ENCODE data around the gene GMDS.
A peak's percentile ranks its signal among the peaks of the same experiment; 100 is the strongest.
"Not testable (repeated sequence)": the region's sequence is repeated elsewhere in the genome, so short reads cannot be mapped to it uniquely, and the experiment has no call there.

GMDS gene

DNA sequence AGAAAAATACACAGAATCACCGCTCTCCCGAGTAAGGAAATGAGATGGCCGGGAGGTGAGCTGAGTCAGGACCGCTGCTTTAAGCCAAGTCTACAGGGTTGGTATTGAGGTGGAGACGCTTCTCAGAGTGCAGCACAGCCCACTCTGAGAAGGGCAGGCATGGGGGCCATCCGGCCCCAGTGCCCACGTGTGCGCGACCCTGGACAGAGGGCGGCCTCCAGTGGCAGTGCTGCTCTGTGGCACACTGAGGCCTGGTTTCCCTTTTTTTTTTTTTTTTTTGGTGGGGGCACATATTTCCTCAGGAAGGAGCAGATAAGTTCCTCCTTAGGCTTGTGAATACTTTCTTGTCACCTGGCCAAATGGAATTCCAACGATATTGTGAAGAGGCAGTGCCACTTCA is 546.9 kb downstream of the GMDS start:
- no peak for DNase-seq

DNA sequence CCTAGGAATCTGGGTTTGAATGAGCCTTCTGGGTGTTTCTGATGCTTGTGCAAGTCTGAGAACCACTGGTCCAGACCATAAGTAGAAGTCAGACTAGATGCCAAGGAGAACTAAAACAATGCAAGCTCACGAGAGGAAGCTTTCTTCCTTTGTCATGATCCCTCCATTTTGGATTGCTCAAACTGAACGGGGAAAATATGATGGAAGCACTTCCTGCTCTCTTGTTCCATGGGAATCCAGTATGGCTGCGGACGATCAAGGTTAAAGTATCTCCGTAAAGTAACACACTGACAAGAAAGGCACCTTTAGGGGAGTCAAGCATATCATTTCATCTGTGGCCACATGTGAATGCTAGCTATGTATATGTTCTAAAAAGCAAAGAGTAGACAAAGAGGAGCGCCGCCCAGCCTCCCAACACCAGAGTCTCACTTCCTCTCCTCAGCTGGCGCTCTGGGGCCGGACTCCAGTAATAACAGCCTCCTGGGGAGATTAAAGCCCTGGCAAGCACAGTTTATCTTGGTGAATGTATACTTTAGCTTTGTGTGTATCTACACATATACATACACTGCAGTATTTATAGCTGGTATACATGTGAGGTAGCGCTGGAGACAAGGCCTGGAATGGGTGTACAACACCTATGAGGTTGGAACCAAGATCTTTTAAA is 547.6 kb downstream of the GMDS start:
- DNase-seq, result no peak

DNA sequence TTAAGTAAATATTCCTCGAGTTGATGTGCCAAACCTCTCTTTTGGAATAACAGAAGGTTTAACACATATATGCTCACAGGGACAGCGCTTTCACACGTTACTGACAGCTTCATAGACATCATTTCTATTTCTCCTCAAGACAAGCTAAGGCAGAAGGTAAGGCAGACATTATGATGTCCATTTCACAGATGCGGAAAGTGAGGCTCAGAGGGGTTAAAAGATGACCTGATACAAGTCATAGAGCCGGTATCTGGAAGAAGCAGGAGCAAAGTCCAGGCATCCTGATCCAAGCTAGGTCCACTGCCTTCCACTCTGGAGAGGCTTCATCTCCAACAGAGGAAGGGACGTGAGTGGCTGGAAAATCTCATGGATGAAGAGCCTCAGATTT is 548.9 kb downstream of the GMDS start:
- no peak for DNase-seq

DNA sequence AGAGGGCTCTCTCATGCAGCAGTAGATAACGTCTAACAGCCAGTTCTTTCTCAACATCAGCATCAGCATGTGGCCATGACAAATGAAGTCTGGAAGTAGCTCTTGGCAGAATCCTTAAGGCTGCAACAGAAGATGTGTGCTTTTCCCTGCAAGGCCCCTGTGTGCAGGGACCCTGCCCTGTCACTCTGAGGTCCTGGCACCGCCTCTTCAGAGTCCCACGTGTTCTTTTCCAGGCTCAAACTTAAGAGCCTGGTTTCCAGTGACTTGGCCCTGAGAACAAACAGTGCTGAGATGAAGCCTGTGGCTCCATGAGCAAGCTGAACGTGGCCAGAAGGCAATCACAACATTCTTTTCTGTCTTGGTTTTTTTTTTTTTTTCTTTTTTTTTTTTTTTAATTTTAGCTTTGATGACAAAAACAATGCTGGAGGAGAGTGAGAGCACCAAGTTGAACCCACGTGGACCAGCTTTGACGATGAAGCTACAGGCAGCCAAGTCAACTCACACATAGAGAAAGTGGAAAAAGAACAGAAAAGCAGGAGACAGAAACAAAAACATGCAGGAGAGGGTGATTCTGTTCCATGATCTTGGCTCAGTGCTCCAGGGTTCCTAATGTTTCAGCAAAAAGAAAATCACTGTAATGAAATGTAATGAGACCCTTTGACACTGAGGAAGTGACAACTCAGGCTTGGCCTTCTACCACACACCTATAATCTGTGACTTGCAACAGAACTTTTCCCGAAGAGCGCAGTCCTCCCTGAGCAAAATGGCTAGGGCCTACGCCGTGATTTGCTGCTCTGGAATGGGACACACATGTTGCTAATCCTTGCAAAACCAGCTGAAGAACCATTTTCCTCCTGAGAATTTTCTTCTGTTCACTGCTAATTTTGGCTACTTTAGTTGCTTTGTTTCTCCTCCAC is 549.6 kb downstream of the GMDS start:
- no peak for DNase-seq

DNA sequence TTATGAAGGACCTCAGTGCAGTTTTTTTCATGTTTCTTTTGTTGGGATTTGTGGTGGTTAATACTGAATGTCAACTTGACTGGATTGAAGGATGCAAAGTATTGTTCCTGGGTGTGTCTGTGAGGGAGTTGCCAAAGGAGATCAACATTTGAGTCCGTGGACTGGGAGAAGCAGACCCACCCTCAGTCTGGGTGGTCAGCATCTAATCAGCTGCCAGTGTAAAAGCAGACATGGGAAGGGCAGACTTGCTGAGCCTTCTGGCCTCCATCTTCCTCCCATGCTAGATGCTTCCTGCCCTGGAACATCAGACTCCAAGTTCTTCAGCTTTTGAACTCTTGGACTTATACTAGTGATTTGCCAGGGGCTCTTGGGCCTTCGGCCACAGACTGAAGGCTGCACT is 553.6 kb downstream of the GMDS start:
- DNase-seq, result not testable (repeated sequence)

DNA sequence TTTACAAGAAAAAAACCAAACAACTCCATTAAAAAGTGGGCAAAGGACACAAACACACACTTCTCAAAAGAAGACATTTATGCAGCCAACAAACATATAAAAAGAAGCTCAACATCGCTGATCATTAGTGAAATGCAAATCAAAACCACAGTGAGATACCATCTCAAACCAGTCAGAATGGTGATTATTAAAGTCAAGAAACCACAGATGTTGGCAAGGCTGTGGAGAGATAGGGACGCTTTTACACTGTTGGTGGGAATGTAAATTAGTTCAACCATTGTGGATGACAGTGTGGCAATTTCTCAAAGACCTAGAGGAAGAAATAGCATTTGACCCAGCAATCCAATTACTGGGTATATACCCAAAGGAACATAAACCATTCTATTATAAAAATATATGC is 554.7 kb downstream of the GMDS start:
- DNase-seq, result not testable (repeated sequence)

DNA sequence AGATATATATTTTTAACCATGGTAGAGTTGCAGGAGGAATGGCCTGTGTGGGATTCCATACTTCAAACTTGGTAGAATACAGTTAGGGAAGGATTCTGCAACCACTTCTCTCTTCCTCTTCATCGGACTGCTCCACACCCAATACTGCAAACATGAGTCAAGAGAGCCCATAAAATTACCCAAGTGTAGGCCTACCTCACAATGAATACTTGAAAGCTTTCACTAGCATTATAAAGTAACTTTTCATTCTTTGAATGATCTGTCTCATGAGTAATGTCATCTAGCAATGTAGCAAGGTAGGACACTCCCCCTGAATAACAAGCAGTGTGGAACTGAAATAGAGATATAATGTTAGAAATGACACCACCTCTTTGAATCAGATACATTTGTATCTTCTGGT is 556.3 kb downstream of the GMDS start:
- DNase-seq, result no peak

DNA sequence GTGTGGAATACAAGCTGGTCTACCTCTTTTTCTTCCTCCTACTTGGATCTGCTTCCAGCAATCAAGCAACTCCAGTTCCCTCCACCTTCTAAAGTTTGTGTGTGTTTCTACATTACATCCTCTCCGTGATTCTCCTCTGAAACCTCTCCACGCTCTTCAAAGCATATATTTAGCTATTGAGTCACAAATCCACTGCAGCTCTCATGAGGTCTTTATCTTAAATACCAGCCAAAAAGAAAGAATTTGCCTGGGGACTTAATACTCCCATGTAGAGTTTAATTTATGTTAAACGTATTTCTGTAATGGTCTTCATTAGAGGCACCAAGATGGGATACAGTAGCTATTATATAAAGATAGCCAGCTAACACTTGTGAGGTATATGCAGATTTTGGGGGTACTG is 557.0 kb downstream of the GMDS start:
- no peak for DNase-seq

DNA sequence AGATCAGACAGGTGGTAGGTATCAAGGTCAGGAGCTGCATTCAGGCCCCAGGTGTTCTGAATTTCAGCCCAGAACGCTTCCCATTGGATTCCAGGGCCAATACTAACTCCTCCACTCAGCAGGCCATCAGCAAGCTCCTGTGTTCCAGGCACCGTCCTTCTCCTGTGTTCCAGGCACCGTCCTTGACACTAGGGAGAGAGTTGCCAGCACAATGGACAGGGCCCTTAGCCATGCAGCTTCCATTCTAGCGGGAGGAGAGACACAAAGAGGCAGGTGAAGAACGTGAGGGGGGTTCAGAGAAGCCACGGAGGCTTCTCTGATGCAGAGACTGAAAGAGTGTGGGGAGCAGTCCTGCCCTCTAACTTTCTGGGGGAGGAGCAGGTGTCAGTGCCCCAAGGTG is 558.0 kb downstream of the GMDS start:
- no peak for DNase-seq

DNA sequence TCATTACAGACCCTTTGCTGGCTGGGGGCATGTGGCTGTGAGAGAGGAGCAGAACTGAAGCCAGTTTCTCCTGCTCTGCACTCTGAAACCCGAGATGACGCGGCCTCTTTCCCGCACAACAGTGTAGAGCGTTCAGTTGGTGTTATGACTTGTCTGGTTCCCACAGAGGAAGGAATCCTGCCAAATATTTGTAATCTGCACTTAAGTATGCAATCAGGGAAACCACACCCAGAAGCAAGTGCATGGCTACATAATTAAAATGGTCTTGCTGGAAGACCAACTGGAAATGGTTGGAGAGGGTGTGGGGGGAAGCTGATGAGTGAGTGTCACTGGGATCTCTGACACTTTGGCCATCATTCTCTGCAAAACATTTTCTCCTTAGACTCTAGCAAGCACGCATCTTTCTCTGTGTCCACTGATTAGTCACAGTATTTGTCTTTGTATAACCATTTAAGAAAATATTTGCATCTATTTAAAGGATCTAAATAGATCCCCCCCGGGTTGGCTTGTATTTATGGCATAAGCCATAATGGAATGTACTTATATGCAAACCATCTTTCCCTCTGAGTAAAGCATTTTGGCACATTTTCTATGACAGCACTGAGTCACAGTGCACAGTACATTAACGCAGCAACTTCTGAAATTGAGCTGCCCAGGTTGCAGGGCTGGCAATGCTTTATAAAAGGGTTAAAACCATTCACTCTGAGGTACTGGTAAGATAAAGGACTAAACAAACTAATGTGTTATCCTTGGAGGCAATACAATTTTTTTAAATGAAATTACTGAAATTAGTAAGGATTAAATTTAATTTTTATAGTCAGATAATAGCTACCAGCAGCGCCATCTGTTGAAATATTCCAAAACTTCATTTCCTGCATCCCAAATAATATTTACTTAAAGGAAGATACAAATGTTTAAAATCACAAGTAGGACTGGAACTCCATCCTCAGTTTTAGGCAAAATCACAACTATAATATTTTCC is 559.0 kb downstream of the GMDS start:
- DNase-seq, result peak; percentile 69

DNA sequence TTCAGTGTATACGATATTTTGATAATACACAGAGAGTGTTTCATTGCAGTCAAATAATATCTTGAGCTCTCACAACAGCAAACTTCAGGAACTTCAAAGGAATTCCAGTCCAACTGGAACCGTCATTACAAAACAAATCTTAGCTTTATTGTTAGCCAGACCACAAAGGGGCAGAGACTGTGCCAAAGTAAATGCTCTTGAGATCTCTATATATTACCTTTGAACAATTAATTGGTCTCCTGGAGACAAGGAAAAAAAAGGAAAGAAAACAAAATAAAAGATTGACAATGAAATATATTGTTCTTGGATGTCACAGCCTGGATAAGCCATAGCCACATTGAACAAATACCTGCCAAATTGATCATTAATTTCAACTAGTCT is 565.7 kb downstream of the GMDS start:
- DNase-seq, result no peak

DNA sequence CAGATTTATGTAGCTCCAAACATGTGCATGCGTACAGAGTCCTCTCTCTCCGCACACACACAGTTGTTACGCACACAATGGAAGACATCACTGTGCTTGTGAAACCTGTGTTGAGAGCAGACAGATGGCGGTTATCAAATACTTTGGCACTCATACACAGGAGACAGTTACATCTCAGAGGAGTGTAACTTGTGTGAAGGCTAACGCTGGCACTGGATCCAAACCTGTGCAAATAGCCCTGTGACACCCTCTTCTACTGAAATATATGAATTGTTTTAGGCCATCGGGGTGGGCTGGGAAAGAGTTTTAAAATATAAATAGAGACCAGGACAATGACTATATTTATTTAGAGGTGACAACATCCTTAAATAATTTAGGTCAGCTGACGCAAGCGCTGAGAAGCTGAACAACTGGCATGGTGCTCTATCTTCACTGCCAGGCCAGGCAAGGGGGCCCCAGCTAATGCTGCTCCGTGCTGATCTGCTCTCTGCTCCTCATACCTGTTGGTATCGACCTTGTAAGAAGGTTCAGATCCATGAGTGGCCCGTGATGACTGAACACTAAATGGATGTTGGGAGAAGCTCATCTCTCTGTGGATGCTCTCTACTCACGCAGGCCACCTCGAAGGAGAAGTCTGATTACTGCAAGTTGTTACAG is 566.2 kb downstream of the GMDS start:
- no peak for DNase-seq

DNA sequence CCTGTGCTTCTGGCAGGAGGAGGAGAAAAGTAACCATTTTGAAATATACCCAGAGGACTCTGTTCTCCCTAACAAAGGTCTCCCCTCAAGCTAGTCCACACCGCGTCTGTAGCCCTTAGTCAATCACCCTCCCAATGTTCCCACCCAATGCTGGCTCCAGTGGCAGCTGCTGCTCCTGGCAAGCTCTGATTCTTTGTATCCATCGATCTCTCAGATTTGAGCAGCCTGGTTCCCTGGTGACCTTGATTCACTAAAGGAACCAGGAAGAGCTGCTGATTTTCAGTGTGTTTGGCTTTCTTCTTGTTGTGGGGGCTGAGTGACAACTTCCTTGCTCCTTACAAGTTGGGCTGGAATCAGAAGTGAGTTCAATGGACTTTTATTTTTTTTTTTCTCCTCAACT is 567.2 kb downstream of the GMDS start:
- no peak for DNase-seq

DNA sequence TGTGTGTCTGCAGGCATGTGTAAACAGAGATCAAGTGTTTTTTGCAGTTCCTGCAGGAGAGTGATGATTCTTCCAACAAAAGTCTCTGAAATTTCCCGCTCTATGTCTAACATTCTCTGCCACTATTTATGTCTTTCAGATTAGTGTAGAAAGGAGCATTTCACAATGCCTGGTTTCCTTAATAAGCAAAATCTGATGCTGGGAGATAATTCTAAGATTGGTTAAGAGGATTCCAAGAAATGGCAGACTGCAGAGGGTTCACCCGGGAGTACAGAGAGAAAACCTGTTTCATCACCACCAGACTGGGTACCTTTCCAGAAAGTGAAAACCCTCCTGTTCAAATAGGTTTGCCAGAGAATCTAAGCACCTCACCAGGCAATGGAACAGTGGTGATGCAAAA is 573.0 kb downstream of the GMDS start:
- DNase-seq, result no peak

DNA sequence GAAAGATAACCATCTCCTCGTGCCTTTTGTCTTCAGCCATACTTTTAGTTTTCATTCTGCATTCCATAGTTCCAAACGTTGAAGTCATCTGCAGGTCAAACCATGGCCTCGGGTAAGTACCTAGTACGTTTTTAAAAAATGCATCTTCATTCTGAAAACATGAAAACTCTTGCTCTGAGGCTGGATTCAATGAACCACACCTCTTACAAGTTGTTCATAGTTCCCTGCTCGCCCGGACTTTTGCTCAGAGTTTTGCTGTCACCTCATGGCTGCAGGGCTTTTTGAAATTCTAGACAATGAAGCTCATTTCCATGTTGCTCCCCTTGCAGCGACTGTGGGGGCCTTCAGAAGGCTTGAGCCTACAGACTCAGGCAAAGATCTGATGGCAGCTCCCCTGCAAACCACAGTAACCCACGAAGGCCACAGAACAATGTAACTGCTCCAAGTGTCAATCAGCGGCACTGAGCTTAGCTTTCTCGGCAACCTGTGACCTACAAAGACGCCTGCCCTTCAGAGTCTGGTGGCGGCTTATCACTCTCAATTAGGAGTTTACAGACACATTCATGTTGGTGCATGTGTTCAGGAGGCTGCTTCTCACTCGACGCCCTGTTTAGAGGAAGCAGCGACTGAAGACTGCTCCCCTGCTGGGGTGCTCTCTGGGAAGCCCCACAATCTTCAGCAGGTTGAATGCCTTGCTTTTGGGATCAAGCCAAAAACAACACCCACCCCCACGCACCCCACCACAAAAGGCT is 574.5 kb downstream of the GMDS start:
- DNase-seq, result no peak

DNA sequence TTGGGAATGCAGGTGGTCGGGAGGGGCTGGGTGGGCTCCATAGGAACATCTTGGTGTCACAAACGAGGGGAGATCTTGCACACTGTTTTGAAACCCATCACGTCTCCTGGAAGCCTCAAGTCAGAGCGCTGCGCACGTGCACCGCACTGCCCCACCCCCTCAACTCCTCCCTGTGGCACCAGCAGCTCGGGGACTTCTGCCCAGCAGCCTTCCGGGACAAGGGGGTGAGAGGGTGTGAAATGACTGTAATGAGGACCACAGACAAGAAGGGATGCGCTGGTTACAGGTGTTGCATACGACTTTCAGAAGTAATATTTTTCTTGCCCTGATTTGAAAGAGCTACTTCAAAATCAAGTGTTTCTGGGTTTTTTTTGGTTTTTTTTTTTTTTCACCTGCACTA is 575.4 kb downstream of the GMDS start:
- no peak for DNase-seq

DNA sequence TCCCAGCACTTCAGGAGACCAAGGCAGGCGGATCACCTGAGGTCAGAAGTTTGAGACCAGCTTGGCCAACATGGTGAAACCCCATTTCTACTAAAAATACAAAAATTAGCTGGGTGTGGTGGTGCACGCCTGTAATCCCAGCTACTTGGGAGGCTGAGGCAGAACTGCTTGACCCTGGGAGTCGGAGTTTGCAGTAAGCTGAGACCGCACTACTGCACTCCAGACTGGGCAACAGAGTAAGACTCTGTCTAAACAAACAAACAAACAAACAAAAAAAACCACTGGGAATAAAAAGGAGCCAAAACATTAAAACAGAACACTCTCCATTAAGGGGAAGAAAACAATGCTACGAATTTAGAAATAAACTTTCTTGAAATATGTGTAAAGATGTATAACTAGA is 576.9 kb downstream of the GMDS start:
- DNase-seq, result not testable (repeated sequence)

DNA sequence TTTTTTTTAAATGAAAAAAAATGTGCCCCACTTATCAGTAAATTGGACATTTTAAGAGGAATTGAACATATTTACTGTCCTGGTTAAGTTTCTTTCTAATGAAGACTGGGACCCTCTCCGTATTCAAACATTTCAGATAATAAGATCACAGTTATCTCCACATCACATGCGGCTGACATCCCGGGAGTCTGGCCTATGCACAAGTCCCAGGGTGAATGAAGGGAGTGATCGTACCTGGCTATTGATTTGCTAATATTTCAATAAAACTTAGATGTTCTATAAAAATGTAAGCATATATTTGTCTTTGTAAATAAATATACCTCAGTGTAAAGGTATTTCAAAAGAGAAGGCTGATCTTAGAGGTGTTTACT is 577.6 kb downstream of the GMDS start:
- DNase-seq, result no peak

DNA sequence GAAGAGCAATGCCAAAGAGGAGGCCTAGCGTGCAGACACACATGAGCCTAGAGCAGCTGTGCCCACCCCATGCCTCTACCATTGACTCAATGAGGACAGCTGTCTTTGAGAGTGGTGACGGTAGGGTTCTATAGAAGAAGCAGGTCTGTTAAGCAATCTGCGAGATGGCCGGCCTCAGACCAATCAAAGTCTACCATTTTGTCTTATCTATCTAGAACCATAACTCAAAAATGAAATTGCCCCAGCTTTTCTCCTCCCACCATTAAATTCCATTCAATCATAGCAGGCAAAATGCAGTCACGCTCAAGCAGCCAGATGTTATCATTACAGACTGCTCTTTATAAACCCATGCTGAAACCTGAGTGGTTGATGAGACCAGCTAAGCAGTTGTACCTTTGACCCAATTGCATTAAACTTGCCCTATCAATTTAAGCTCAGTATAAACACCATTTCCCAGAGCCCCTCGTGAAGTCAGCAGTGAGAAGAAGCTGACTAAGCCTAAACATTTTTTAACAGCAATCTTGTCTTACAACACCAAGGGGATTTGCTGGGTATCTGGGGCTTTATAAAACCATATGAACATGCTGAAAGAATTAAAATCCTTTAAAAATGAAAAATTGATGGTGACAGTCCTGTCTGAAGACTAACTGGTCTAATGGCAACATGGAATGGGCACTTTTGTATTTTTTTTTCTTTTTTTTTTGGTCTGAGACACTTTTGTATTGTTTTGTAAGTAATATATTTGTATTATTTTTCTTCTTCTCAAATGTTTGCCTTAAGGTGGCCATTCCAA is 578.2 kb downstream of the GMDS start:
- no peak for DNase-seq

DNA sequence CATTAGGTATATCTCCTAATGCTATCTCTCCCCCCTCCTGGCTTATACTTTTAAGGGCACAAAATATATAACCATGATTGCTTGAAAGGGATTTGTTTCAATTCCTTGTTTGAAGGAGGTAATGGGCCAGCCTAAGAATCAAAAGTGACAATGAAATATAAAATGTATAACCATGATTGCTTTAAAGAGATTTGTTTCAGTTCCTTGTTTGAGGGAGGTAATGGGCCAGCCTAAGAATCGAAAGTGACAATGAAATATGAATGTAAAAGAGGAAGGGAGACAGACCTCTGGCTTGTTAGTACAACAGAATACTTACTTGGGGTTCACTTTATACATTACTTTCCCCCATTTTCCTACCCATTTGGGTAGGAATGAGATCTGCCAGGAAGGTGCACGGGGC is 580.2 kb downstream of the GMDS start:
- DNase-seq, result no peak

DNA sequence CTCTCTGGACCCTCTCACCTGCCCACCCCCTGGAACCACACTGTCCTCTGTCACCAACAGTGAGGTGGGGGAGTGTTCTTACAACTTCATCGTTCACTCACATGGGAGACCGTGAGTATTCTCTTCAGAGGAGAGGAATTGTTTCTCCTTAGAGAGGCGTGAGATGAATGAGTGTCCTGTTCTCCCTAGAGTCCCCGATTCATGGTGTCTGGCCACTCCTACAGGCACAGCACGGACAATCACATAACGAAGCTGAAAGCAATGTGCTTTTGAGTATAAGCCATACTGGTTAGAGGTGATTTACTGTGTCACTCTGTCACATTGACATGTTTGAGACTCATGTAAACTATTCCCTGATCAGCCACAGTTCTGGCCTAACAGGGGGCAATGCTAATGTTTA is 581.1 kb downstream of the GMDS start:
- DNase-seq, result no peak
